SK-N-SH (cell line): ENCODE measurements around the gene AMACR.

Source experiments
- EZH2phosphoT487 ChIP-seq: fragments of 200-600 bp; sonication (generic); IDR thresholded peaks from 2 replicates; pipeline ENCODE4 v1.6.1; 2017; ENCODE audit warnings: low read depth, mixed run types, mild to moderate bottlenecking, antibody characterized with exemption, moderate library complexity, borderline replicate concordance
- MAX ChIP-seq: IDR thresholded peaks from 2 replicates; pipeline ENCODE4 v1.4.0; 2012; ENCODE audit warnings: low read depth
- MEF2A ChIP-seq: IDR thresholded peaks from 2 replicates; pipeline ENCODE4 v1.4.0; 2012; ENCODE audit warnings: low read depth, borderline replicate concordance

- TF ChIP-seq MEF2A = no peak
- TF ChIP-seq EZH2phosphoT487 = no peak
- no peak for TF ChIP-seq MAX
These were observed 69.0 kb downstream of the AMACR start for GRCh38 chr5:33938881-33939280.
